H1 (cell line): ENCODE measurements around the gene CDC42EP3. TPM values are rescaled to one million over a fixed set of nuclear protein-coding genes. Genes with fewer than 3 reads are reported as not detected.

ENCODE experiments used
- ASH2L ChIP-seq: fragments of 200-600, 300-600 bp; sonication (generic); IDR thresholded peaks from one replicate; pipeline ENCODE4 v1.7.1; 2017; ENCODE audit warnings: low read length
- BRCA1 ChIP-seq: IDR thresholded peaks from 2 replicates; pipeline ENCODE4 v1.6.1; 2012; ENCODE audit warnings: low read depth, low read length, improper control_type of control experiment
- EZH2 ChIP-seq: fragments of 200-600 bp; sonication (generic); IDR thresholded peaks from 2 replicates; pipeline ENCODE4 v1.7.1; 2012; ENCODE audit warnings: low read depth, mild to moderate bottlenecking, moderate library complexity, low read length, inconsistent platforms; ENCODE audit not compliant: severe bottlenecking
- polyA plus RNA-seq, 7 experiments: library from polyadenylated mRNA; depleted of rRNA in 3 of 7; stranded (reverse) in 5 of 7; unstranded in 2 of 7; fragments of >200 nt in 5 of 7; fragments of 200-250 nt in 2 of 7; gene quantifications; 1 replicate in 5 of 7; 2 replicates in 1 of 7; 4 replicates in 1 of 7; pipeline versions ENCODE4 v1.2.1 to v1.2.3, GENCODE V29; 2011 to 2013; ENCODE audit warnings: missing spikeins in 2 of 7, mixed read lengths in 2 of 7
- total RNA-seq: library from RNA; stranded (reverse); fragmentation: NEBNext Ultra II Directional; extraction: Animal tissue kit (Norgen Biotek cat#: 25700); gene quantifications from 2 replicates; pipeline ENCODE4 v1.2.1, GENCODE V29; 2021
- TF ChIP-seq, protein P1 (sequence below): IDR thresholded peaks from 2 replicates; pipeline ENCODE4 v1.6.1; 2011; ENCODE audit warnings: low read depth, mild to moderate bottlenecking, low read length; ENCODE audit not compliant: insufficient read depth

CDC42EP3 gene
- total and polyA plus RNA-seq, 2 of the 8 experiments (the other 6 are each of a cell fraction or from before 2014, with no cell fraction given): 18.4 to 24.7 TPM

DNA sequence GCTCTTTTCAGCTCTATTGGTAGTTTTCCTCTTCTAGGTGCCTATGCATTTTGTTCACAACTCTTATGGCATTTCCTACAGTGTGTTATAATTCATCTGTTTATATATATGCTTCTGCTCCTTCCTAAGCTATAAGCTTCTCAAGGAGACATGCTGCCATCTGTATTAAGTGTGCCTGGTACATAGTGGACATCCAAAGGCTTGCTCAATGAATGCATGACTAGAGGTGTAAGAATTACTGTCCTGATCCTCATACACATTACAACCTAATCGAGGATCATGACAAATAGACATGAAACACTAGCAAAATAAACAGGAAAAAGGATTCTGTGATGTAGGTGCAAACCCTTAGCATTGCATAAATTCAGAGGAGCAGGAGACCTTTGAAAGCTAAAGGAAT lies 50.2 kb downstream of the CDC42EP3 start (continued):
- TF ChIP-seq, protein P1, sequence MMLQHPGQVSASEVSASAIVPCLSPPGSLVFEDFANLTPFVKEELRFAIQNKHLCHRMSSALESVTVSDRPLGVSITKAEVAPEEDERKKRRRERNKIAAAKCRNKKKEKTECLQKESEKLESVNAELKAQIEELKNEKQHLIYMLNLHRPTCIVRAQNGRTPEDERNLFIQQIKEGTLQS: no peak
- no peak for TF ChIP-seq BRCA1
- no peak for TF ChIP-seq ASH2L
- no peak for TF ChIP-seq EZH2
